ENCODE data around the gene ITIH5.

DNA sequence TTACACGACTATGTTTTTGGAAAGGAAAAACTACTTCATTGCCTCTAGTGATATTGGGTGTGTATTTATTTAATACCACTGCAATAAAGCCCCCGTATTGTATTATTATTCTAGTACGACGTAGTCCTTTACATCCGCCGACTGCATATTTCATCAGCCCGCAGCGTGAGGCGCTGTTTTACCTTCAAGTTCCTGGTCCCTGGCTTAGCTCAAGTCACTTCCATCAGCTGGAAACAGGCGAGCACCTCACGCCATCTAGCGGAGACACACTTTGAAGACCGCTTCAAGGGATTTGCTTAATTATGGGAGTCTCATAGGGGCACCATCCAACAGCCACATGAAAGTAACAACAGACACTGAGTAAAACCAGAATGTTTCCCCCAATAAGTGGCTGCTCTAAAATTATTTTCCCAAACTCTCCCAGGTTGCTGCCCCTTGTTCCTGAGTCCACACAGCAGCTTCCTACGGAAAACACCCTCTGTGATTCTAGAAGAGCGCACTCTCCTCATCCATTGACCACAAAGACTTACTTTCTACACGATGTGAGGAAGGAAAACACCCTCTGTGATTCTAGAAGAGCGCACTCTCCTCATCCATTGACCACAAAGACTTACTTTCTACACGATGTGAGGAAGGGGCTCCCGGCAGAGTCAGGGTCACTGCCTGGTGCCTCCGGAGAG is 20.6 kb upstream of the ITIH5 start:
- no peak for TF ChIP-seq POLR2A (IDR thresholded peaks at IDR 0.05)
- TF ChIP-seq, protein P1, sequence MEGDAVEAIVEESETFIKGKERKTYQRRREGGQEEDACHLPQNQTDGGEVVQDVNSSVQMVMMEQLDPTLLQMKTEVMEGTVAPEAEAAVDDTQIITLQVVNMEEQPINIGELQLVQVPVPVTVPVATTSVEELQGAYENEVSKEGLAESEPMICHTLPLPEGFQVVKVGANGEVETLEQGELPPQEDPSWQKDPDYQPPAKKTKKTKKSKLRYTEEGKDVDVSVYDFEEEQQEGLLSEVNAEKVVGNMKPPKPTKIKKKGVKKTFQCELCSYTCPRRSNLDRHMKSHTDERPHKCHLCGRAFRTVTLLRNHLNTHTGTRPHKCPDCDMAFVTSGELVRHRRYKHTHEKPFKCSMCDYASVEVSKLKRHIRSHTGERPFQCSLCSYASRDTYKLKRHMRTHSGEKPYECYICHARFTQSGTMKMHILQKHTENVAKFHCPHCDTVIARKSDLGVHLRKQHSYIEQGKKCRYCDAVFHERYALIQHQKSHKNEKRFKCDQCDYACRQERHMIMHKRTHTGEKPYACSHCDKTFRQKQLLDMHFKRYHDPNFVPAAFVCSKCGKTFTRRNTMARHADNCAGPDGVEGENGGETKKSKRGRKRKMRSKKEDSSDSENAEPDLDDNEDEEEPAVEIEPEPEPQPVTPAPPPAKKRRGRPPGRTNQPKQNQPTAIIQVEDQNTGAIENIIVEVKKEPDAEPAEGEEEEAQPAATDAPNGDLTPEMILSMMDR (IDR thresholded peaks at IDR 0.05), result peak; percentile 86 to 90 (median 88)
